Spleen (tissue), 11 donors: ENCODE data around the gene PYGO1. TPM values are rescaled to one million over a fixed set of nuclear protein-coding genes. Genes with fewer than 3 reads are reported as not detected.

ENCODE experiments used
- DNase-seq: peaks from one replicate; pipeline ENCODE4 v3.0.0-alpha.2; 2020
- H3K27ac ChIP-seq, 8 donors: fragments of 200-600 bp; sonication (generic) in 7 of 8; 1 replicate in 4 of 8; 2 replicates in 4 of 8; pipeline versions ENCODE4 v1.5.0 to v1.8.0; 2016 to 2021; ENCODE audit warnings: inconsistent platforms in 4 of 8, mild to moderate bottlenecking in 4 of 8, moderate library complexity in 1 of 8
- H3K27me3 ChIP-seq, 7 donors: fragments of 200-600 bp; sonication (generic) in 6 of 7; replicated peaks in 1 of 7; 1 replicate in 4 of 7; 2 replicates in 3 of 7; pipeline versions ENCODE4 v1.5.0 to v1.8.0; 2016 to 2021; ENCODE audit warnings: inconsistent platforms in 3 of 7, mild to moderate bottlenecking in 1 of 7
- H3K36me3 ChIP-seq, 6 donors: fragments of 200-600 bp; sonication (generic) in 5 of 6; 1 replicate in 4 of 6; 2 replicates in 2 of 6; pipeline versions ENCODE4 v1.5.0 to v1.8.0; 2016 to 2021; ENCODE audit warnings: inconsistent platforms in 2 of 6
- H3K4me1 ChIP-seq, 6 donors: fragments of 200-600 bp; sonication (generic) in 5 of 6; 1 replicate in 3 of 6; 2 replicates in 3 of 6; pipeline versions ENCODE4 v1.5.0 to v1.8.0; 2016 to 2021; ENCODE audit warnings: inconsistent platforms in 3 of 6
- H3K4me3 ChIP-seq, 8 donors: fragments of 200-600 bp; sonication (generic) in 7 of 8; 1 replicate in 4 of 8; 2 replicates in 4 of 8; pipeline versions ENCODE4 v1.5.0 to v1.8.0; 2016 to 2021; ENCODE audit warnings: inconsistent platforms in 4 of 8, mild to moderate bottlenecking in 4 of 8, moderate library complexity in 2 of 8
- H3K9me3 ChIP-seq, 8 donors: fragments of 200-600 bp; sonication (generic) in 7 of 8; 1 replicate in 4 of 8; 2 replicates in 4 of 8; pipeline versions ENCODE4 v1.5.0 to v1.8.0; 2016 to 2021; ENCODE audit warnings: inconsistent platforms in 4 of 8
- CTCF ChIP-seq, 11 experiments: fragments of 200-600 bp in 7 of 11; fragments of 450-650 bp in 4 of 11; sonication (generic) in 4 of 11; IDR thresholded peaks in 8 of 11; conservative IDR thresholded peaks in 3 of 11; 1 replicate in 7 of 11; 2 replicates in 4 of 11; pipeline versions ENCODE4 v1.4.0 to v1.8.0; 2016 to 2021; ENCODE audit warnings: antibody characterized with exemption in 11 of 11, inconsistent platforms in 4 of 11, mild to moderate bottlenecking in 1 of 11
- POLR2A ChIP-seq, 3 donors: fragments of 450-650 bp; IDR thresholded peaks; one replicate each; pipeline ENCODE4 v1.5.1; 2017; ENCODE audit warnings: antibody characterized with exemption in 3 of 3, mild to moderate bottlenecking in 1 of 3
- POLR2AphosphoS5 ChIP-seq, 3 donors: sonication (generic); formaldehyde crosslinking; IDR thresholded peaks; one replicate each; pipeline ENCODE4 v1.5.1; 2017; ENCODE audit warnings: antibody characterized with exemption in 3 of 3
- WGBS, 5 donors: extraction: QIAGEN DNeasy Blood & Tissue Kit in 3 of 5; methylation state at CpG; one replicate each; pipeline versions ENCODE4 v1.1.5 to v1.1.7; 2013 to 2018; 5-methylcytosine and 5-hydroxymethylcytosine counted together
- intact Hi-C: fragments of 100-400 bp; cut with DNase I; formaldehyde crosslinking; loops from one replicate; pipeline ENCODE4 v1.15.0; 2023; ENCODE audit warnings: low total_unique reads
- polyA plus RNA-seq, 3 donors: library from polyadenylated mRNA; stranded (reverse); fragments of 200-250 nt; gene quantifications; one replicate each; pipeline ENCODE4 v1.2.1, GENCODE V29; 2013
- total RNA-seq, 7 donors: library from RNA; depleted of rRNA in 3 of 7; stranded (reverse); fragments of >200 nt in 3 of 7; fragmentation: NEBNext Ultra II Directional in 4 of 7; extraction: Animal tissue kit (Norgen Biotek cat#: 25700) in 4 of 7; gene quantifications; one replicate each; pipeline versions ENCODE4 v1.1.0 to v1.2.1, GENCODE V29; 2016 to 2021
- donor health status: healthy with polysubstance abuse.
- donor health status: DM: no; HTN: no; CAD: no; lungs with moderate emphysema.
- donor health status: DM: no; HTN: no; CAD: no.
- donor health status: Bipolar disorder and iron deficiency.
- donor health status: healthy.
- donor health status: DM: no; HTN: no; CAD: no.
- donor health status: DM: yes; HTN: yes; CAD: no.

The PYGO1 gene
- total and polyA plus RNA-seq, 10 donors = 0.11 to 1.5 (median 0.94) TPM

GRCh38 chr15:55588815-55589115 is 620 bp upstream of the PYGO1 start:
- H3K27me3 ChIP-seq = peaks cover 0 to 76% (median 42%) of the 10 kb centered on the region in 7 donors
- no peak for DNase-seq
- no peaks in the 10 kb centered on the region for H3K9me3 ChIP-seq
- peaks cover 0 to 13% (median 6%) of the 10 kb centered on the region in 6 donors for H3K4me1 ChIP-seq
- 9 to 16% (median 14%) methylated on average over 18 to 19 of the region's 19 CpGs for WGBS, 5 donors
- TF ChIP-seq POLR2A (IDR thresholded peaks at IDR 0.05) = no peak
- no peak for TF ChIP-seq POLR2AphosphoS5 (IDR thresholded peaks at IDR 0.05)
- TF ChIP-seq CTCF (IDR thresholded peaks at IDR 0.05 in 8 of 11, conservative IDR thresholded peaks at IDR 0.05 in 3 of 11) = no peak
- intact Hi-C loops = no loop called here
- H3K4me3 ChIP-seq = peak overlapping the region in 6 of 8 donors; percentile 25 to 72 (median 46)
- H3K36me3 ChIP-seq = no peaks in the 10 kb centered on the region
- no peak overlapping the region for H3K27ac ChIP-seq

- no peaks in the 10 kb centered on the region for H3K36me3 ChIP-seq
- TF ChIP-seq POLR2A (IDR thresholded peaks at IDR 0.05) (no peak), CTCF (IDR thresholded peaks at IDR 0.05 in 8 of 11, conservative IDR thresholded peaks at IDR 0.05 in 3 of 11) (no peak), POLR2AphosphoS5 (IDR thresholded peaks at IDR 0.05) (no peak)
- peaks cover 0 to 13% (median 6%) of the 10 kb centered on the region in 6 donors for H3K4me1 ChIP-seq
- 7 to 11% (median 8%) methylated on average over 51 to 65 of the region's 65 CpGs for WGBS, 5 donors
- peak overlapping the region; percentile 20 to 72 (median 46) for H3K4me3 ChIP-seq
- no peak for DNase-seq
- H3K27me3 ChIP-seq = peaks cover 0 to 89% (median 42%) of the 10 kb centered on the region in 7 donors
- peak overlapping the region in 3 of 8 donors; percentile 34 to 56 (median 40) for H3K27ac ChIP-seq
- no peaks in the 10 kb centered on the region for H3K9me3 ChIP-seq
- intact Hi-C loops = no loop called here
Observed at GRCh38 chr15:55587321-55588069, 650 bp downstream of the PYGO1 start.

- Histone ChIP-seq H3K27ac (no peak overlapping the region), H3K9me3 (no peaks in the 10 kb centered on the region), H3K27me3 (peaks cover 0 to 91% (median 42%) of the 10 kb centered on the region in 7 donors), H3K4me1 (peaks cover 0 to 13% (median 6%) of the 10 kb centered on the region in 6 donors), H3K4me3 (peak overlapping the region in 1 of 8 donors; percentile 52), H3K36me3 (no peaks in the 10 kb centered on the region)
- WGBS, 5 donors = 81 to 93% (median 86%) methylated on average over 3 of the region's 3 CpGs
- no peak for TF ChIP-seq CTCF (IDR thresholded peaks at IDR 0.05 in 8 of 11, conservative IDR thresholded peaks at IDR 0.05 in 3 of 11)
- TF ChIP-seq POLR2A (IDR thresholded peaks at IDR 0.05) = no peak
- TF ChIP-seq POLR2AphosphoS5 (IDR thresholded peaks at IDR 0.05) = no peak
- intact Hi-C loops = no loop called here
- DNase-seq = no peak
Observed at GRCh38 chr15:55586808-55587207, 1.3 kb downstream of the PYGO1 start.

- 79 to 91% (median 87%) methylated on average over 6 of the region's 6 CpGs for WGBS, 5 donors
Observed at GRCh38 chr15:55576943-55577342, 11.2 kb downstream of the PYGO1 start.

More at GRCh38 chr15:55576943-55577342, 11.2 kb downstream of the PYGO1 start:
- no peak for DNase-seq
- TF ChIP-seq POLR2AphosphoS5 (IDR thresholded peaks at IDR 0.05) = no peak
- no peak for TF ChIP-seq POLR2A (IDR thresholded peaks at IDR 0.05)
- no peak for TF ChIP-seq CTCF (IDR thresholded peaks at IDR 0.05 in 8 of 11, conservative IDR thresholded peaks at IDR 0.05 in 3 of 11)
- Histone ChIP-seq H3K9me3 (no peaks in the 10 kb centered on the region), H3K36me3 (no peaks in the 10 kb centered on the region), H3K4me1 (no peaks in the 10 kb centered on the region), H3K27ac (no peak overlapping the region), H3K27me3 (peaks cover 0 to 33% (median 0%) of the 10 kb centered on the region in 7 donors), H3K4me3 (no peak overlapping the region)
- intact Hi-C loops = no loop called here
